H1 (cell line): ENCODE results near the gene WDR11. TPM values are rescaled to one million over a fixed set of nuclear protein-coding genes. Genes with fewer than 3 reads are reported as not detected.
A peak's percentile ranks its signal among the peaks of the same experiment; 100 is the strongest.

Experiments used
- CTCF ChIA-PET: fragments of 300-600 bp; sonication (Branson Sonifier 250); formaldehyde crosslinking; loops from one replicate; lab custom pipeline; 2021; ENCODE audit not compliant: partially characterized antibody; lab: Charles Lee
- POLR2A ChIA-PET: fragments of 300-600 bp; sonication (Branson Sonifier 250); formaldehyde crosslinking; loops from one replicate; lab custom pipeline; 2021; ENCODE audit warnings: inconsistent platforms; ENCODE audit not compliant: partially characterized antibody; lab: Charles Lee
- DNase-seq, 2 experiments: peaks; one replicate each; pipeline versions ENCODE4 v3.0.0 to v3.0.0-alpha.2; 2010 to 2022; ENCODE audit warnings: low spot score in 2 of 2, low read depth in 1 of 2, mixed read lengths in 1 of 2
- FAIRE-seq: peaks from 2 replicates; lab custom pipeline; 2011; peaks lifted over from hg19 to GRCh38; lab: Jason Lieb, UNC
- H2AFZ ChIP-seq: 2 replicates; pipeline ENCODE4 v1.8.1; 2012; ENCODE audit warnings: low read length, inconsistent platforms
- H2AK5ac ChIP-seq: 2 replicates; pipeline ENCODE4 v1.6.1; 2013; ENCODE audit warnings: low read depth, low read length
- H2BK120ac ChIP-seq: replicated peaks from 2 replicates; pipeline ENCODE3; 2013; ENCODE audit warnings: low read depth, low read length, inconsistent platforms
- H2BK12ac ChIP-seq: 2 replicates; pipeline ENCODE4 v1.6.1; 2013; ENCODE audit warnings: low read depth, low read length
- H2BK15ac ChIP-seq: 2 replicates; pipeline ENCODE4 v1.6.1; 2013; ENCODE audit warnings: low read length
- H2BK20ac ChIP-seq: 2 replicates; pipeline ENCODE4 v1.6.1; 2013; ENCODE audit warnings: low read length
- H2BK5ac ChIP-seq: 2 replicates; pipeline ENCODE4 v1.6.1; 2013; ENCODE audit warnings: low read depth, low read length
- H3K14ac ChIP-seq: 2 replicates; pipeline ENCODE4 v1.6.1; 2013; ENCODE audit warnings: inconsistent platforms; ENCODE audit not compliant: insufficient read length
- H3K18ac ChIP-seq: 2 replicates; pipeline ENCODE4 v1.6.1; 2013; ENCODE audit warnings: low read length; ENCODE audit errors: extremely low read depth
- H3K23ac ChIP-seq: 2 replicates; pipeline ENCODE4 v1.6.1; 2013; ENCODE audit warnings: inconsistent platforms; ENCODE audit not compliant: insufficient read length
- H3K23me2 ChIP-seq: 2 replicates; pipeline ENCODE4 v1.6.1; 2013; ENCODE audit warnings: low read depth, low read length
- H3K27ac ChIP-seq: 2 replicates; pipeline ENCODE4 v1.6.1; 2011; ENCODE audit warnings: low read depth, low read length, inconsistent platforms
- H3K27me3 ChIP-seq, 4 experiments: replicated peaks in 1 of 4; 1 replicate in 1 of 4; 2 replicates in 3 of 4; pipeline versions ENCODE4 v1.6.1 to v1.8.1; 2011 to 2013; ENCODE audit warnings: low read length in 3 of 4, mild to moderate bottlenecking in 3 of 4, inconsistent platforms in 2 of 4, mixed read lengths in 2 of 4, moderate library complexity in 1 of 4; ENCODE audit not compliant: control insufficient read depth in 3 of 4, insufficient read depth in 3 of 4; ENCODE audit errors: extremely low read depth in 1 of 4
- H3K36me3 ChIP-seq, 4 experiments: 2 replicates each; pipeline versions ENCODE4 v1.6.1 to v1.8.1; 2011 to 2013; ENCODE audit warnings: mild to moderate bottlenecking in 4 of 4, low read length in 3 of 4, moderate library complexity in 2 of 4, control low read depth in 1 of 4, inconsistent platforms in 1 of 4; ENCODE audit not compliant: insufficient read depth in 4 of 4, control insufficient read depth in 2 of 4
- H3K4ac ChIP-seq: replicated peaks from 2 replicates; pipeline ENCODE3; 2013; ENCODE audit warnings: low read length, low read depth, mixed read lengths, inconsistent platforms; ENCODE audit not compliant: insufficient read length
- H3K4me1 ChIP-seq, 4 experiments: replicated peaks in 1 of 4; 1 replicate in 1 of 4; 2 replicates in 3 of 4; pipeline versions ENCODE4 v1.6.1 to v1.8.1; 2011 to 2013; ENCODE audit warnings: low read length in 3 of 4, inconsistent platforms in 2 of 4, mixed read lengths in 1 of 4; ENCODE audit not compliant: insufficient read depth in 4 of 4, control insufficient read depth in 3 of 4
- H3K4me2 ChIP-seq, 2 experiments: 2 replicates each; pipeline versions ENCODE4 v1.6.1 to v1.8.1; 2011 to 2013; ENCODE audit warnings: low read depth in 2 of 2, low read length in 2 of 2, control low read depth in 1 of 2, inconsistent platforms in 1 of 2, mild to moderate bottlenecking in 1 of 2; ENCODE audit not compliant: insufficient read depth in 1 of 2
- H3K4me3 ChIP-seq, 4 experiments: fragments of 200-600, 300-600 bp in 1 of 4; sonication (generic), shearing (Covaris generic), sonication (Bioruptor Twin) in 1 of 4; 2 replicates each; pipeline versions ENCODE4 v1.5.1 to v1.8.1; 2011 to 2016; ENCODE audit warnings: low read length in 4 of 4, low read depth in 3 of 4, control low read depth in 2 of 4, inconsistent platforms in 2 of 4, mild to moderate bottlenecking in 2 of 4, mixed read lengths in 1 of 4, moderate library complexity in 1 of 4; ENCODE audit not compliant: insufficient read depth in 2 of 4; ENCODE audit errors: extremely low read depth in 1 of 4
- H3K56ac ChIP-seq: replicated peaks from 2 replicates; pipeline ENCODE3; 2013; ENCODE audit warnings: low read depth, mild to moderate bottlenecking, mixed read lengths, low read length, inconsistent platforms; ENCODE audit not compliant: insufficient read length
- H3K79me1 ChIP-seq: 2 replicates; pipeline ENCODE4 v1.6.1; 2013; ENCODE audit warnings: low read depth, low read length, control low read depth
- H3K79me2 ChIP-seq, 2 experiments: 2 replicates each; pipeline versions ENCODE4 v1.6.1 to v1.8.1; 2012 to 2013; ENCODE audit warnings: low read length in 2 of 2, mild to moderate bottlenecking in 2 of 2, inconsistent platforms in 1 of 2; ENCODE audit not compliant: insufficient read depth in 2 of 2, control insufficient read depth in 1 of 2
- H3K9ac ChIP-seq, 4 experiments: replicated peaks in 1 of 4; 1 replicate in 1 of 4; 2 replicates in 3 of 4; pipeline versions ENCODE4 v1.6.1 to v1.8.1; 2011 to 2013; ENCODE audit warnings: low read depth in 3 of 4, low read length in 3 of 4, control low read depth in 2 of 4, mild to moderate bottlenecking in 2 of 4, moderate library complexity in 2 of 4, inconsistent platforms in 1 of 4; ENCODE audit errors: extremely low read depth in 1 of 4
- H3K9me3 ChIP-seq, 2 experiments: 2 replicates each; pipeline versions ENCODE4 v1.6.1 to v1.8.1; 2012 to 2013; ENCODE audit warnings: mild to moderate bottlenecking in 2 of 2, moderate library complexity in 2 of 2, control low read depth in 1 of 2, inconsistent platforms in 1 of 2, low read depth in 1 of 2, low read length in 1 of 2, mixed read lengths in 1 of 2; ENCODE audit not compliant: insufficient read depth in 2 of 2
- H4K20me1 ChIP-seq, 2 experiments: replicated peaks in 1 of 2; 2 replicates each; pipeline versions ENCODE3 to v1.8.1; 2011 to 2013; ENCODE audit warnings: inconsistent platforms in 2 of 2, low read length in 2 of 2, mild to moderate bottlenecking in 1 of 2; ENCODE audit not compliant: insufficient read depth in 2 of 2, control insufficient read depth in 1 of 2
- H4K5ac ChIP-seq: 2 replicates; pipeline ENCODE4 v1.6.1; 2013; ENCODE audit warnings: low read length, low read depth, mixed read lengths, inconsistent platforms; ENCODE audit not compliant: insufficient read length
- H4K8ac ChIP-seq: 2 replicates; pipeline ENCODE4 v1.8.0; 2013; ENCODE audit warnings: mild to moderate bottlenecking, moderate library complexity, low read length, inconsistent platforms; ENCODE audit not compliant: insufficient read depth; ENCODE audit errors: extremely low read depth
- H4K91ac ChIP-seq: replicated peaks from 2 replicates; pipeline ENCODE3; 2013; ENCODE audit warnings: low read length, mixed read lengths, inconsistent platforms; ENCODE audit not compliant: insufficient read length
- NANOG ChIP-seq: IDR thresholded peaks from 2 replicates; pipeline ENCODE4 v1.6.1; 2011; ENCODE audit warnings: low read length, low read depth, mild to moderate bottlenecking, inconsistent platforms; ENCODE audit not compliant: insufficient read depth, poor library complexity, severe bottlenecking
- TEAD4 ChIP-seq: IDR thresholded peaks from 2 replicates; pipeline ENCODE4 v1.6.1; 2012; ENCODE audit warnings: low read depth, low read length, inconsistent platforms, mixed read lengths
- WGBS, 2 experiments: shearing (Covaris generic) in 1 of 2; methylation state at CpG; one replicate each; pipeline versions ENCODE4 v1.1.6 to v1.1.7; 2013 to 2015; ENCODE audit warnings: low lambda C conversion rate in 2 of 2, mixed read lengths in 2 of 2, inconsistent platforms in 1 of 2, low coverage in 1 of 2, missing lambda C conversion rate in 1 of 2; ENCODE audit not compliant: insufficient replicate concordance in 2 of 2, insufficient coverage in 1 of 2, insufficient read length in 1 of 2; ENCODE audit errors: extremely low coverage in 1 of 2, missing lambda C conversion rate in 1 of 2; 5-methylcytosine and 5-hydroxymethylcytosine counted together
- polyA plus RNA-seq, 7 experiments: library from polyadenylated mRNA; depleted of rRNA in 3 of 7; stranded (reverse) in 5 of 7; unstranded in 2 of 7; fragments of >200 nt in 5 of 7; fragments of 200-250 nt in 2 of 7; gene quantifications; 1 replicate in 5 of 7; 2 replicates in 1 of 7; 4 replicates in 1 of 7; pipeline versions ENCODE4 v1.2.1 to v1.2.3, GENCODE V29; 2011 to 2013; ENCODE audit warnings: missing spikeins in 2 of 7, mixed read lengths in 2 of 7
- total RNA-seq: library from RNA; stranded (reverse); fragmentation: NEBNext Ultra II Directional; extraction: Animal tissue kit (Norgen Biotek cat#: 25700); gene quantifications from 2 replicates; pipeline ENCODE4 v1.2.1, GENCODE V29; 2021

The WDR11 gene
- total and polyA plus RNA-seq, 2 of the 8 experiments (the other 6 are each of a cell fraction or from before 2014, with no cell fraction given), result 39.7 to 41.9 TPM

- no peak overlapping the region for H2BK15ac ChIP-seq
- TF ChIP-seq TEAD4 (0 out of 2 replicates have a peak, but pooled peaks have one; percentile 28), NANOG (no peak)
- H2BK120ac ChIP-seq, result no peak overlapping the region
- H3K79me1 ChIP-seq, result no peaks in the 10 kb centered on the region
- H3K9me3 ChIP-seq, result 0 out of 4 replicates have a peak, but pooled peaks cover 0 to 2% of the 10 kb centered on the region in 2 experiments
- H2BK5ac ChIP-seq, result peak overlapping the region; percentile 10; the same call in 1 of the 2 replicates
- H3K4ac ChIP-seq, result no peak overlapping the region
- H3K23ac ChIP-seq, result no peak overlapping the region
- no peak overlapping the region for H3K14ac ChIP-seq
- H4K20me1 ChIP-seq, result no peaks in the 10 kb centered on the region
- H3K18ac ChIP-seq, result 0 out of 2 replicates have a peak overlapping the region, but pooled peaks have one; percentile 28
- DNase-seq (no peak), FAIRE-seq (peak; percentile 50)
- CTCF ChIA-PET, result interaction anchor here (3.0 kb wide), 1 partner anchor 12 kb away, joined by 12 read pairs; no protein-coding TSS in a partner anchor
- H3K4me2 ChIP-seq, result no peak overlapping the region
- H2BK12ac ChIP-seq, result peak overlapping the region; percentile 46; the same call in 1 of the 2 replicates
- peaks cover 5 to 21% (median 13%) of the 10 kb centered on the region in 4 experiments for H3K4me1 ChIP-seq
- H3K9ac ChIP-seq, result no peak overlapping the region
- peaks cover 11 to 16% (median 13%) of the 10 kb centered on the region in 4 experiments for H3K27me3 ChIP-seq
- H2AFZ ChIP-seq, result no peak overlapping the region
- H3K23me2 ChIP-seq, result peaks cover 12% of the 10 kb centered on the region
- H2BK20ac ChIP-seq, result peak overlapping the region; percentile 82; the same call in 1 of the 2 replicates
- H4K5ac ChIP-seq, result no peak overlapping the region
- no peak overlapping the region for H2AK5ac ChIP-seq
- no peak overlapping the region for H3K56ac ChIP-seq
- no peak overlapping the region for H4K91ac ChIP-seq
- 75% methylated on average over 5 of the region's 5 CpGs; no CpG with 5 or more reads in 1 of the 2 experiments for WGBS, 2 experiments
- no peak overlapping the region for H3K27ac ChIP-seq
- no peak overlapping the region for H4K8ac ChIP-seq
- POLR2A ChIA-PET, result no interaction called here
- H3K4me3 ChIP-seq, result no peak overlapping the region
- H3K36me3 ChIP-seq, result no peaks in the 10 kb centered on the region; a peak in 1 of 8 replicates
- no peaks in the 10 kb centered on the region for H3K79me2 ChIP-seq
Measured at GRCh38 chr10:120951288-120951687, 100.1 kb downstream of the WDR11 start.
